Naive thymus-derived CD4-positive, alpha-beta T cell (primary cell): ENCODE data around the gene TMEM30A. TPM values are rescaled to one million over a fixed set of nuclear protein-coding genes. Genes with fewer than 3 reads are reported as not detected.
A peak's percentile ranks its signal among the peaks of the same experiment; 100 is the strongest.

Experiments used
- ATAC-seq: fragments of 150-1000 bp; cut with Tn5 transposase; 2 replicates; pipeline ENCODE4 v1.10.0; 2021; ENCODE audit warnings: mild to moderate bottlenecking, moderate library complexity
- CTCF ChIA-PET: fragments of 350-600 bp; sonication (Branson Sonifier 250); formaldehyde crosslinking; loops from one replicate; lab custom pipeline; 2021; ENCODE audit warnings: antibody characterized with exemption; lab: Charles Lee
- POLR2A ChIA-PET: fragments of 350-600 bp; sonication (Branson Sonifier 250); formaldehyde crosslinking; loops from one replicate; lab custom pipeline; 2021; ENCODE audit warnings: antibody characterized with exemption, inconsistent platforms; lab: Charles Lee
- DNase-seq, 9 donors: peaks; one replicate each; pipeline versions ENCODE4 v3.0.0 to v3.0.0-alpha.2; 2020 to 2022; ENCODE audit warnings: mixed read lengths in 1 of 9
- H3K27ac ChIP-seq: one replicate; pipeline ENCODE4 v1.7.0; 2013; ENCODE audit warnings: mild to moderate bottlenecking, low read depth, low read length, moderate library complexity
- H3K27me3 ChIP-seq, 2 donors: one replicate each; pipeline ENCODE4 v1.7.0; 2013; ENCODE audit warnings: low read length in 2 of 2, mild to moderate bottlenecking in 2 of 2, moderate library complexity in 2 of 2; ENCODE audit not compliant: control insufficient read depth in 2 of 2, insufficient read depth in 2 of 2
- H3K36me3 ChIP-seq, 3 experiments: 1 replicate in 2 of 3; 2 replicates in 1 of 3; pipeline ENCODE4 v1.7.0; 2013; ENCODE audit warnings: low read length in 3 of 3, mild to moderate bottlenecking in 3 of 3, moderate library complexity in 1 of 3; ENCODE audit not compliant: insufficient read depth in 3 of 3, control insufficient read depth in 2 of 3
- H3K4me1 ChIP-seq, 2 donors: one replicate each; pipeline ENCODE4 v1.7.0; 2013; ENCODE audit warnings: low read length in 2 of 2, mild to moderate bottlenecking in 2 of 2, moderate library complexity in 1 of 2; ENCODE audit not compliant: control insufficient read depth in 2 of 2, insufficient read depth in 2 of 2
- H3K4me3 ChIP-seq: 2 replicates; pipeline ENCODE4 v1.7.0; 2013; ENCODE audit warnings: mild to moderate bottlenecking, low read length
- H3K9me3 ChIP-seq, 3 experiments: 1 replicate in 2 of 3; 2 replicates in 1 of 3; pipeline ENCODE4 v1.7.0; 2013; ENCODE audit warnings: low read length in 3 of 3; ENCODE audit not compliant: control insufficient read depth in 2 of 3
- H3K27ac Mint-ChIP-seq, 9 donors: one replicate each; pipeline ENCODE4 v1.8.0; 2020 to 2022; ENCODE audit warnings: mixed read lengths in 9 of 9, mild to moderate bottlenecking in 8 of 9, moderate library complexity in 5 of 9, inconsistent platforms in 2 of 9
- H3K27me3 Mint-ChIP-seq, 5 donors: one replicate each; pipeline ENCODE4 v1.8.0; 2021 to 2022; ENCODE audit warnings: mixed read lengths in 5 of 5, mild to moderate bottlenecking in 1 of 5
- H3K36me3 Mint-ChIP-seq, 5 donors: one replicate each; pipeline ENCODE4 v1.8.0; 2020 to 2022; ENCODE audit warnings: mixed read lengths in 5 of 5, mild to moderate bottlenecking in 3 of 5, inconsistent platforms in 1 of 5
- H3K4me1 Mint-ChIP-seq, 7 donors: one replicate each; pipeline ENCODE4 v1.8.0; 2020 to 2022; ENCODE audit warnings: mixed read lengths in 7 of 7, mild to moderate bottlenecking in 3 of 7, inconsistent platforms in 1 of 7
- H3K4me3 Mint-ChIP-seq, 10 donors: one replicate each; pipeline ENCODE4 v1.8.0; 2020 to 2022; ENCODE audit warnings: mild to moderate bottlenecking in 10 of 10, mixed read lengths in 10 of 10, moderate library complexity in 6 of 10, inconsistent platforms in 2 of 10
- H3K9me3 Mint-ChIP-seq, 11 donors: one replicate each; pipeline ENCODE4 v1.8.0; 2020 to 2022; ENCODE audit warnings: mixed read lengths in 11 of 11, mild to moderate bottlenecking in 4 of 11, inconsistent platforms in 1 of 11, moderate library complexity in 1 of 11
- intact Hi-C, 2 donors: fragments of 100-400 bp; cut with micrococcal nuclease; formaldehyde crosslinking; loops; one replicate each; pipeline ENCODE4 v1.15.1; 2023
- polyA plus RNA-seq, 2 donors: library from polyadenylated mRNA; unstranded; fragments of 300-500 nt; fragmentation: Illumina TruSeq; gene quantifications; one replicate each; pipeline ENCODE4 v1.2.3, GENCODE V29; 2021
- total RNA-seq, 6 experiments: library from RNA in 5 of 6; stranded (reverse) in 5 of 6; gene quantifications; 1 replicate in 5 of 6; 2 replicates in 1 of 6; pipeline ENCODE4 v1.2.3 and lab custom pipeline; 2021 to 2026

The TMEM30A gene
- total and polyA plus RNA-seq, 7 experiments from 2014 or later = 26.7 to 91.4 (median 40.6) TPM

DNA sequence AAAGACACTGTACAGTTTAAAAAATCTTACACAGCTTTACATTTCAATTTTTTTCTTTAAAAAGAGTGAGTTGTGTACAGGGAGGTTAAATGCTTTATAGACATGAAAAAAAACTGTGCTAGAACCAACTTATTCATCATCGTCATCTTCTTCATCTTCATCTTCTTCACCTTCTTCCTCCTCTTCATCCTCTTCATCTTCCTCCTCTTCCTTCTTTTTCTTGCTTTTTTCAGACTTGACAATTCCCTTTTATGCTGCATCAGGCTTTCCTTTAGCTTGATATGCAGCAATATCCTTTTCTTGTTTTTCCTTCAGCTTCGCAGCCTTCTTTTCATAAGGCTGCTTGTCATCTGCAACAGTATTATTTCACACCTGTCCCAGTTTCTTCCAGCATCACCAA is 34.3 kb upstream of the TMEM30A start:
- Mint-ChIP-seq H3K36me3 (no peaks in the 10 kb centered on the region), H3K4me3 (no peak overlapping the region), H3K27me3 (peaks cover 9 to 30% (median 19%) of the 10 kb centered on the region in 5 donors), H3K4me1 (no peaks in the 10 kb centered on the region), H3K27ac (no peak overlapping the region), H3K9me3 (peaks cover 0 to 4% (median 0%) of the 10 kb centered on the region in 11 donors)
- no peaks in the 10 kb centered on the region for H3K4me1 ChIP-seq
- ATAC-seq (no peak), DNase-seq (no peak)
- no peak overlapping the region for H3K4me3 ChIP-seq
- ChIA-PET CTCF (interaction anchor here (1.3 kb wide), 1 partner anchor 13 kb away, joined by 5 read pairs; no protein-coding TSS in a partner anchor), POLR2A (no interaction called here)
- no peaks in the 10 kb centered on the region for H3K27me3 ChIP-seq
- H3K27ac ChIP-seq = no peak overlapping the region
- intact Hi-C loops = no loop called here
- H3K9me3 ChIP-seq = no peaks in the 10 kb centered on the region
- H3K36me3 ChIP-seq = no peaks in the 10 kb centered on the region

DNA sequence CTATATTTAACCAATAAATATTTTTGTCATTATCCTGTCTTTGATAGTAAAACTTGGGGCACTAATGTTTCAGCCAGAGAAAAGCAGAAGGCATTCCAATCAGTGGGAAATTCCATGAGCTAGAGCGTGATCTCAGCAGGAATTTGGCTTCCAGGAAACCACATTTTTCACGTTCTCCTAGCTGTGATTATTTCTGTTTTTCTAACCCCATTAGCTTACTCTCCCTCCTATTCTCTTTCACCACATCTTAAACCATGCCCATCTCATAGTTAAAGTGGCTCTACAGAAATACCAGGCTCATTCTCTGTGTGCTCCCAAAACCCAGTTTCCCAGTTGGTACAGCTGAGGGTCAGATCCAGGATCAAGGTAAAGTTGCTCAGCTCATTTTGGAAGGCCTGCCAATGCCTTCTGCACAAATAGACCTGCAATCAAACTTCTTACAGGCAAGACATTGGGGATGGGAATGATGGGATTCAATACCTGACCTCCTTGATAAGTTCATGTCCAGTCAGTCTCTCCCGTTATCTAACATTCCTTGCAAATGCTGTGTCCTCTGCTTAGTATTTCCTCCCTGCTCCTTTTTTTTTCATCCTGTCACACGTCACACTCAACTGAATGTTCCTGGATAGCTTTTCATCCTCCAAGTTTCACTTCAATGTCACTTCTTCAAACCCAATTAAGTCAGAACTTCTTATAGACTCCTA is 33.1 kb upstream of the TMEM30A start:
- Mint-ChIP-seq H3K27me3 (peaks cover 15 to 42% (median 24%) of the 10 kb centered on the region in 5 donors), H3K9me3 (peaks cover 0 to 1% (median 0%) of the 10 kb centered on the region in 11 donors), H3K4me3 (no peak overlapping the region), H3K27ac (no peak overlapping the region), H3K4me1 (no peaks in the 10 kb centered on the region), H3K36me3 (no peaks in the 10 kb centered on the region)
- H3K4me1 ChIP-seq = no peaks in the 10 kb centered on the region
- no peaks in the 10 kb centered on the region for H3K9me3 ChIP-seq
- DNase-seq (no peak), ATAC-seq (no peak)
- no peak overlapping the region for H3K27ac ChIP-seq
- no peaks in the 10 kb centered on the region for H3K27me3 ChIP-seq
- no peak overlapping the region for H3K4me3 ChIP-seq
- ChIA-PET CTCF (no interaction called here), POLR2A (no interaction called here)
- no peaks in the 10 kb centered on the region for H3K36me3 ChIP-seq
- intact Hi-C loops = no loop called here

- no peaks in the 10 kb centered on the region for H3K4me1 ChIP-seq
- H3K27me3 Mint-ChIP-seq = peaks cover 10 to 42% (median 22%) of the 10 kb centered on the region in 5 donors
- ChIA-PET CTCF (no interaction called here), POLR2A (no interaction called here)
- peaks cover 0 to 1% (median 0%) of the 10 kb centered on the region in 11 donors for H3K9me3 Mint-ChIP-seq
- no peak overlapping the region for H3K27ac Mint-ChIP-seq
- no peak overlapping the region for H3K4me3 Mint-ChIP-seq
- no peak for DNase-seq
- H3K27ac ChIP-seq = no peak overlapping the region
- H3K36me3 ChIP-seq = no peaks in the 10 kb centered on the region
- no peak for ATAC-seq
- no peak overlapping the region for H3K4me3 ChIP-seq
- intact Hi-C loops = no loop called here
- H3K4me1 Mint-ChIP-seq = no peaks in the 10 kb centered on the region
- no peaks in the 10 kb centered on the region for H3K9me3 ChIP-seq
- H3K27me3 ChIP-seq = no peaks in the 10 kb centered on the region
- H3K36me3 Mint-ChIP-seq = no peaks in the 10 kb centered on the region
Observed at GRCh38 chr6:75315978-75316377, 31.4 kb upstream of the TMEM30A start.

GRCh38 chr6:75308250-75308988 is 23.8 kb upstream of the TMEM30A start:
- no peaks in the 10 kb centered on the region for H3K4me1 ChIP-seq
- Mint-ChIP-seq H3K27me3 (peaks cover under 1 to 16% (median 5%) of the 10 kb centered on the region in 5 donors), H3K9me3 (no peaks in the 10 kb centered on the region), H3K4me1 (peaks cover 0 to 22% (median 9%) of the 10 kb centered on the region in 7 donors), H3K36me3 (no peaks in the 10 kb centered on the region), H3K27ac (no peak overlapping the region), H3K4me3 (no peak overlapping the region)
- no peaks in the 10 kb centered on the region for H3K36me3 ChIP-seq
- CTCF ChIA-PET = interaction anchor here (0.6 to 1.7 kb wide), 3 partner anchors 11 to 1367 kb away, joined by 3 read pairs; no protein-coding TSS in a partner anchor
- H3K4me3 ChIP-seq = no peak overlapping the region
- H3K27ac ChIP-seq = no peak overlapping the region
- no peaks in the 10 kb centered on the region for H3K27me3 ChIP-seq
- H3K9me3 ChIP-seq = no peaks in the 10 kb centered on the region
- POLR2A ChIA-PET = no interaction called here
- DNase-seq = no peak
- intact Hi-C loops = no loop called here
- no peak for ATAC-seq

DNA sequence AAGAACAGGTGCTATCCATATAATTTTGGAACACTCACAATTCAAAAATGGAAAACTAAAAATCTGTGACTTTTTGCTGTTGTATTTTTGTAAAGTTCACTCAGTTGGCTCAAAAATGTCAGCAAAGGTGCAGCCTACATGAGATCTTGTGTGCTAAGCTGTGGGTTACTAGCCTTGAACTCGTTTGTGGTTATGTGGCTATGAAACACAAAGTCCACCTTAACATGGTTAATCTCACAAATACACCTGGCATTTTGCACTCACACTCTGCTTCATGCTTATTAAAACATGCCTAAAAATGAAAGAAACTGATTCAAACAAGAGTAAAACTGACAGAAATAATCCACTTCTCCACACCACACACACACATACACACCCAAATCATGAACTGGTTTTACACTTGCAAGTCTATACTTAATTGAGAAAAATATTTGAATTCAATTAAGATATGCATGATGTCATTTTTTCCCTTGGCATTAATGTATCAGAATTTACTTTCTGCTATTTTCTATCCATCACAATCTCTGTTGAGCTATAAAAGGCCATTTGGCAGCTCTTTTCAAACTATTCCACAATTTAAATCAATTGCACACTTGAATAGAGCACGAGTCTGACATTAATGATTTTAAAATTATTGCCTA is 22.9 kb upstream of the TMEM30A start:
- Mint-ChIP-seq H3K27me3 (peaks cover 0 to 7% (median 5%) of the 10 kb centered on the region in 5 donors), H3K4me3 (no peak overlapping the region), H3K27ac (peak overlapping the region in 1 of 9 donors; percentile 75), H3K4me1 (peaks cover 0 to 22% (median 9%) of the 10 kb centered on the region in 7 donors), H3K36me3 (no peaks in the 10 kb centered on the region), H3K9me3 (no peaks in the 10 kb centered on the region)
- Histone ChIP-seq H3K36me3 (no peaks in the 10 kb centered on the region), H3K4me1 (no peaks in the 10 kb centered on the region), H3K27me3 (no peaks in the 10 kb centered on the region), H3K27ac (no peak overlapping the region), H3K9me3 (no peaks in the 10 kb centered on the region), H3K4me3 (no peak overlapping the region)
- POLR2A ChIA-PET = no interaction called here
- CTCF ChIA-PET = interaction anchor here (0.6 to 1.7 kb wide), 3 partner anchors 10 to 1366 kb away, joined by 3 read pairs; no protein-coding TSS in a partner anchor
- intact Hi-C loops = no loop called here
- DNase-seq (no peak), ATAC-seq (no peak)

DNA sequence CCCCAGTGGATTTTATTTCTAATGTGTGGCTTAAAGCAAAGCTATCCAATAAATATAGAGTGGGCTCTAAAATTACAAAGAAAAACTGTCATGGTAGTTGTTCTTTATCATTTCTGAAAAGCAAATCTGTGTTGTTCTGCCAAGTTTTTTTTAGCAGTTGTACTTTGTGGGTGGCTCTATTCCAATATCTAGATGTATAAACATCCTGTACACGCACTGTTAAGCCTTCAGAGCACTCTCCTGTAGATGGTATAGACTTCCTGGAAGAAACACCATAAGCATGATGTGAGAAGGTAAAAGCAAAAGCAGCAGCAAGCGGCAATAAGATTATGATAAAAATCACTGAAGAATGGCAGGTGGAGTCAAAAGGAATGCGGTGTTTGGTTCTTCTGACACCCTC is 21.5 kb upstream of the TMEM30A start:
- Mint-ChIP-seq H3K9me3 (no peaks in the 10 kb centered on the region), H3K27ac (peak overlapping the region in 8 of 9 donors; percentile 13 to 87 (median 66)), H3K36me3 (no peaks in the 10 kb centered on the region), H3K4me3 (peak overlapping the region in 7 of 10 donors; percentile 14 to 75 (median 51)), H3K4me1 (peaks cover 0 to 22% (median 9%) of the 10 kb centered on the region in 7 donors), H3K27me3 (peaks cover 0 to 7% (median 0%) of the 10 kb centered on the region in 5 donors)
- no peaks in the 10 kb centered on the region for H3K9me3 ChIP-seq
- H3K4me3 ChIP-seq = no peak overlapping the region
- ATAC-seq = peak; percentile 31
- peak in 5 of 9 donors; percentile 22 to 50 (median 34) for DNase-seq
- no peaks in the 10 kb centered on the region for H3K36me3 ChIP-seq
- CTCF ChIA-PET = interaction anchor here (0.8 kb wide), 1 partner anchor 13 kb away, joined by 5 read pairs; no protein-coding TSS in a partner anchor
- POLR2A ChIA-PET = no interaction called here
- H3K27me3 ChIP-seq = no peaks in the 10 kb centered on the region
- no peak overlapping the region for H3K27ac ChIP-seq
- no peaks in the 10 kb centered on the region for H3K4me1 ChIP-seq
- intact Hi-C loops = no loop called here
